HFF-Myc (cell line): ENCODE results near the gene RGS8.
"Not testable (repeated sequence)": the region's sequence is repeated elsewhere in the genome, so short reads cannot be mapped to it uniquely, and the experiment has no call there.

Experiments used
- DNase-seq: peaks from one replicate; pipeline ENCODE4 v3.0.0-alpha.2; 2011; ENCODE audit warnings: low read depth; ENCODE audit errors: extremely low read depth
- H3K4me3 ChIP-seq: replicated peaks from 2 replicates; pipeline ENCODE4 v1.5.1; 2011; ENCODE audit warnings: low read depth, mild to moderate bottlenecking, control low read depth, low read length
- CTCF ChIP-seq: IDR thresholded peaks from 2 replicates; pipeline ENCODE4 v1.5.1; 2012; ENCODE audit warnings: mild to moderate bottlenecking, low read depth, low read length, control low read depth; ENCODE audit errors: missing control alignments

Gene RGS8

GRCh38 chr1:182702826-182703524, 18.6 kb upstream of the RGS8 start:
- DNase-seq, result no peak
- no peak overlapping the region for H3K4me3 ChIP-seq
- TF ChIP-seq CTCF, result no peak

GRCh38 chr1:182700351-182700709, 15.9 kb upstream of the RGS8 start:
- no peak overlapping the region for H3K4me3 ChIP-seq

GRCh38 chr1:182699393-182700350, 15.3 kb upstream of the RGS8 start:
- DNase-seq, result no peak
- no peak overlapping the region for H3K4me3 ChIP-seq
- no peak for TF ChIP-seq CTCF

More at GRCh38 chr1:182700351-182700709, 15.9 kb upstream of the RGS8 start:
- TF ChIP-seq CTCF, result no peak
- DNase-seq, result no peak

GRCh38 chr1:182698971-182699370, 14.6 kb upstream of the RGS8 start:
- no peak overlapping the region for H3K4me3 ChIP-seq
- no peak for DNase-seq
- TF ChIP-seq CTCF, result no peak

GRCh38 chr1:182693139-182693538, 8.8 kb upstream of the RGS8 start:
- DNase-seq, result not testable (repeated sequence)

GRCh38 chr1:182690886-182691443, 6.6 kb upstream of the RGS8 start:
- H3K4me3 ChIP-seq, result no peak overlapping the region
- no peak for DNase-seq
- no peak for TF ChIP-seq CTCF

More at GRCh38 chr1:182693139-182693538, 8.8 kb upstream of the RGS8 start:
- not testable (repeated sequence) for H3K4me3 ChIP-seq

GRCh38 chr1:182688436-182689205, 4.2 kb upstream of the RGS8 start:
- no peak overlapping the region for H3K4me3 ChIP-seq
- TF ChIP-seq CTCF, result no peak
- no peak for DNase-seq
